Esophagus muscularis mucosa (tissue), 3 donors: Measurements from ENCODE around the gene CPB2.

ENCODE experiments used
- EP300 ChIP-seq: sonication (generic); formaldehyde crosslinking; IDR thresholded peaks from one replicate; pipeline ENCODE4 v1.6.1; 2017; ENCODE audit warnings: antibody characterized with exemption
- POLR2A ChIP-seq: fragments of 450-650 bp; IDR thresholded peaks from one replicate; pipeline ENCODE4 v1.6.1; 2017; ENCODE audit warnings: antibody characterized with exemption, moderate library complexity, mild to moderate bottlenecking, low read depth
- POLR2AphosphoS5 ChIP-seq, 2 donors: sonication (generic); formaldehyde crosslinking; IDR thresholded peaks; one replicate each; pipeline ENCODE4 v1.6.1; 2017; ENCODE audit warnings: antibody characterized with exemption in 2 of 2

GRCh38 chr13:46076827-46077226 is 28.0 kb downstream of the CPB2 start:
- no peak for TF ChIP-seq EP300
- no peak for TF ChIP-seq POLR2A
- TF ChIP-seq POLR2AphosphoS5 (IDR thresholded peaks at IDR 0.05), result no peak
